ENCODE results near the gene DDX39B.

DDX39B gene

DNA sequence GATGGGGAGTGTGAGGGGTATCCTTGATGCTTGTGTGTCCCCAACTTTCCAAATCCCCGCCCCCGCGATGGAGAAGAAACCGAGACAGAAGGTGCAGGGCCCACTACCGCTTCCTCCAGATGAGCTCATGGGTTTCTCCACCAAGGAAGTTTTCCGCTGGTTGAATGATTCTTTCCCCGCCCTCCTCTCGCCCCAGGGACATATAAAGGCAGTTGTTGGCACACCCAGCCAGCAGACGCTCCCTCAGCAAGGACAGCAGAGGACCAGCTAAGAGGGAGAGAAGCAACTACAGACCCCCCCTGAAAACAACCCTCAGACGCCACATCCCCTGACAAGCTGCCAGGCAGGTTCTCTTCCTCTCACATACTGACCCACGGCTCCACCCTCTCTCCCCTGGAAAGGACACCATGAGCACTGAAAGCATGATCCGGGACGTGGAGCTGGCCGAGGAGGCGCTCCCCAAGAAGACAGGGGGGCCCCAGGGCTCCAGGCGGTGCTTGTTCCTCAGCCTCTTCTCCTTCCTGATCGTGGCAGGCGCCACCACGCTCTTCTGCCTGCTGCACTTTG is 33.6 kb upstream of the DDX39B start, which contains the start of gene TNF:
TSS of gene TNF (plus strand) at position 231 of the 567 bp plus-strand sequence. CDS start at position 408, 177 bp downstream.
- DNase-seq, result peak in 2 of 4 experiments; percentile 29 to 41

DNA sequence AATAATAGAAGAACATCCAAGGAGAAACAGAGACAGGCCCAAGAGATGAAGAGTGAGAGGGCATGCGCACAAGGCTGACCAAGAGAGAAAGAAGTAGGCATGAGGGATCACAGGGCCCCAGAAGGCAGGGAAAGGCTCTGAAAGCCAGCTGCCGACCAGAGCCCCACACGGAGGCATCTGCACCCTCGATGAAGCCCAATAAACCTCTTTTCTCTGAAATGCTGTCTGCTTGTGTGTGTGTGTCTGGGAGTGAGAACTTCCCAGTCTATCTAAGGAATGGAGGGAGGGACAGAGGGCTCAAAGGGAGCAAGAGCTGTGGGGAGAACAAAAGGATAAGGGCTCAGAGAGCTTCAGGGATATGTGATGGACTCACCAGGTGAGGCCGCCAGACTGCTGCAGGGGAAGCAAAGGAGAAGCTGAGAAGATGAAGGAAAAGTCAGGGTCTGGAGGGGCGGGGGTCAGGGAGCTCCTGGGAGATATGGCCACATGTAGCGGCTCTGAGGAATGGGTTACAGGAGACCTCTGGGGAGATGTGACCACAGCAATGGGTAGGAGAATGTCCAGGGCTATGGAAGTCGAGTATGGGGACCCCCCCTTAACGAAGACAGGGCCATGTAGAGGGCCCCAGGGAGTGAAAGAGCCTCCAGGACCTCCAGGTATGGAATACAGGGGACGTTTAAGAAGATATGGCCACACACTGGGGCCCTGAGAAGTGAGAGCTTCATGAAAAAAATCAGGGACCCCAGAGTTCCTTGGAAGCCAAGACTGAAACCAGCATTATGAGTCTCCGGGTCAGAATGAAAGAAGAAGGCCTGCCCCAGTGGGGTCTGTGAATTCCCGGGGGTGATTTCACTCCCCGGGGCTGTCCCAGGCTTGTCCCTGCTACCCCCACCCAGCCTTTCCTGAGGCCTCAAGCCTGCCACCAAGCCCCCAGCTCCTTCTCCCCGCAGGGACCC is 32.6 kb upstream of the DDX39B start:
- DNase-seq, result no peak

DNA sequence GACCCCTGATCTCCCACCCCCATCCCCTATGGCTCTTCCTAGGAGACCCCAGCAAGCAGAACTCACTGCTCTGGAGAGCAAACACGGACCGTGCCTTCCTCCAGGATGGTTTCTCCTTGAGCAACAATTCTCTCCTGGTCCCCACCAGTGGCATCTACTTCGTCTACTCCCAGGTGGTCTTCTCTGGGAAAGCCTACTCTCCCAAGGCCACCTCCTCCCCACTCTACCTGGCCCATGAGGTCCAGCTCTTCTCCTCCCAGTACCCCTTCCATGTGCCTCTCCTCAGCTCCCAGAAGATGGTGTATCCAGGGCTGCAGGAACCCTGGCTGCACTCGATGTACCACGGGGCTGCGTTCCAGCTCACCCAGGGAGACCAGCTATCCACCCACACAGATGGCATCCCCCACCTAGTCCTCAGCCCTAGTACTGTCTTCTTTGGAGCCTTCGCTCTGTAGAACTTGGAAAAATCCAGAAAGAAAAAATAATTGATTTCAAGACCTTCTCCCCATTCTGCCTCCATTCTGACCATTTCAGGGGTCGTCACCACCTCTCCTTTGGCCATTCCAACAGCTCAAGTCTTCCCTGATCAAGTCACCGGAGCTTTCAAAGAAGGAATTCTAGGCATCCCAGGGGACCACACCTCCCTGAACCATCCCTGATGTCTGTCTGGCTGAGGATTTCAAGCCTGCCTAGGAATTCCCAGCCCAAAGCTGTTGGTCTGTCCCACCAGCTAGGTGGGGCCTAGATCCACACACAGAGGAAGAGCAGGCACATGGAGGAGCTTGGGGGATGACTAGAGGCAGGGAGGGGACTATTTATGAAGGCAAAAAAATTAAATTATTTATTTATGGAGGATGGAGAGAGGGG is 31.7 kb upstream of the DDX39B start:
- DNase-seq, result no peak

DNA sequence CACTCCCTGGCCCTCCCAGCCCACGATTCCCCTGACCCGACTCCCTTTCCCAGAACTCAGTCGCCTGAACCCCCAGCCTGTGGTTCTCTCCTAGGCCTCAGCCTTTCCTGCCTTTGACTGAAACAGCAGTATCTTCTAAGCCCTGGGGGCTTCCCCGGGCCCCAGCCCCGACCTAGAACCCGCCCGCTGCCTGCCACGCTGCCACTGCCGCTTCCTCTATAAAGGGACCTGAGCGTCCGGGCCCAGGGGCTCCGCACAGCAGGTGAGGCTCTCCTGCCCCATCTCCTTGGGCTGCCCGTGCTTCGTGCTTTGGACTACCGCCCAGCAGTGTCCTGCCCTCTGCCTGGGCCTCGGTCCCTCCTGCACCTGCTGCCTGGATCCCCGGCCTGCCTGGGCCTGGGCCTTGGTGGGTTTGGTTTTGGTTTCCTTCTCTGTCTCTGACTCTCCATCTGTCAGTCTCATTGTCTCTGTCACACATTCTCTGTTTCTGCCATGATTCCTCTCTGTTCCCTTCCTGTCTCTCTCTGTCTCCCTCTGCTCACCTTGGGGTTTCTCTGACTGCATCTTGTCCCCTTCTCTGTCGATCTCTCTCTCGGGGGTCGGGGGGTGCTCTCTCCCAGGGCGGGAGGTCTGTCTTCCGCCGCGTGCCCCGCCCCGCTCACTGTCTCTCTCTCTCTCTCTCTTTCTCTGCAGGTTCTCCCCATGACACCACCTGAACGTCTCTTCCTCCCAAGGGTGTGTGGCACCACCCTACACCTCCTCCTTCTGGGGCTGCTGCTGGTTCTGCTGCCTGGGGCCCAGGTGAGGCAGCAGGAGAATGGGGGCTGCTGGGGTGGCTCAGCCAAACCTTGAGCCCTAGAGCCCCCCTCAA is 30.5 kb upstream of the DDX39B start, which contains the start of gene LTA:
TSS of gene LTA (plus strand) at position 249 of the 871 bp plus-strand sequence. CDS start at position 703, 454 bp downstream.
- DNase-seq, result peak; percentile 35 to 67 (median 51)

GRCh38 chr6:31569861-31570536 is 28.2 kb upstream of the DDX39B start:
- no peak for DNase-seq

- DNase-seq, result no peak
Measured at GRCh38 chr6:31568537-31568961, 26.7 kb upstream of the DDX39B start.

DNA sequence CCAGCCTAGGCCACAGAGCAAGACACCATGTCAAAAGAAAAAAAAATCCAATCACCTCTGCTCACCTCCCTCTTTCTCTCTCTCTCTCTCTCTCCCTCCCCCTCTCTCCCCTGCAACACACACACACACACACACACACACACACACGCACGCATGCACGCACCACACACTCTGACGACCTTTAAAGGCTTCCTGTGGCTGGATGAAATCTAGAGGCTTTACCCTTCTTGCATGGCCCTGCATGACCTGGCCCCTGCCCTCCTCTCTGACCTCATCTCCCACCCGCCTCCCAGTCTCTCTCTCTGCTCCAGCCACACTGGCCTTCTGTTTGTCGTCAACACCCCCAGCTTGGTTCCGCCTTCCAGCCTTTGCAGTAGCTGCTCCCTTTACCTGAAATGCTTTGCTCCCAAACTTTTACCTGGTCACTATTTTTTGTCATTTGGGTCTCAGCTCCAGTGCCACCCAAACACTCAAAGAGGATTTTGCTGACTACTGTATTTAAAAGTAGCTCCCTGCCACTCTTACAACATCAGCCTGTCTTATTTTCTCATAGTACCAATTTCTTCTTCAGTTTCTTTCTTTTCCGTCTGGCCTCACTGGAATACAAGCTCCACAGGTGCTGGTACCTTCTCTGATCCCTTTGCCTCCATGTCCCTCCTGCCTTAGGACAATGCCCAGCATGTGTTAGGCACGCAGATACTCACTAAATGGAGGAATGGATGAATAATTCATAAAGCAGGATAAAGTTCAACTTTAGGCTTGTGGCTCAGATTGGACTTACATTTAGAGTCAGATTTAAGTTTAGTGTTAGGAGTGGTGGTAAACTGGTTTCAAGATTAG is 25.9 kb upstream of the DDX39B start:
- DNase-seq, result no peak

GRCh38 chr6:31560697-31561058 is 18.9 kb upstream of the DDX39B start:
- DNase-seq, result no peak

DNA sequence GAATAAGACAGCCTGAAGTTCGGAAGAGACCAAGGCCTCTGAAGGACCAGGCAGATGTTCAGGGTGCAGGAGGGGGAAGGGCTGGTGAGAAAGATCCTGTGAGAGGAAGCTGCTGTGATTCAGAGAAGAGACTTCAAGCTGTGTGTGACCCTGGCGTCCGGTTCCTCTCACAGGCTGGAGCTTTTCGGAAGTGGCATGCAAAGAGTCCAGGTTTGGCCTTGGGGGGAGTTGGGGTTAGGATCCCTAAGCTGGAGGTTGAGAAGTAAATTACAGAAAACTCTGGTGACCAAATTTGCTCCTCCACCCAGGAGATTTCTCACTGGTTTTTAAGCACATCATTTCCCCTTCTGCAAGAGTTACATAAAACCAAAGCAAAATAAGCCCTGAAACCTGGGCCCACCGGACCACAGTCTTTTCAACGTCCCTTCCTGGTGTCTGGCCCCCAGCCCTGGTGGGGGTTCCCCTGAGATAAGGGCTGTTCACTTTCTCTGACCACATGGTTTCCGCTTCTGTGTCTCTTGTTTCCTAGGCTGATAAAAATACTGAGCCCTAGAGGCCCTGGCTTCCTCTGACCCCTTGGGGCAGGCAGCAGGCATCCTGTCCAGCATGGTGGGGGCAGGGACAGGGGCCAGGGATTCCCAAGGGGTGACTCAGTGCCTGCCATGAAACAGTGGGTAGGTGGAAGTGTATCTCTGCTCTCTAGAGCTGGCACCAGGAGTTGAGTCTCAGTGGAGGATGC is 18.3 kb upstream of the DDX39B start:
- peak in 1 of 4 experiments; percentile 21 for DNase-seq

GRCh38 chr6:31559606-31559957 is 17.8 kb upstream of the DDX39B start:
- no peak for DNase-seq

- DNase-seq, result peak in 1 of 4 experiments; percentile 24
Measured at GRCh38 chr6:31558631-31559500, 17.1 kb upstream of the DDX39B start.

DNA sequence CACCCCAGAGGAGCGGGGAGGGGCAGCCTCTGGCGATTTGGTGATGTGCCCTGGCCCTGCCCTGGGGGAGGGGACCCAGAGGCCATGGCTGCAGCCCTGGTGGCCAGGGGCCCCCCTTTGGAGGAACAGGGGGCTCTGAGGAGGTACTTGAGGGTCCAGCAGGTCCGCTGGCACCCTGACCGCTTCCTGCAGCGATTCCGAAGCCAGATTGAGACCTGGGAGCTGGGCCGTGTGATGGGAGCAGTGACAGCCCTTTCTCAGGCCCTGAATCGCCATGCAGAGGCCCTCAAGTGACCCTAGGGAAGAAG is 16.5 kb upstream of the DDX39B start:
- no peak for DNase-seq

GRCh38 chr6:31557443-31558317 is 15.9 kb upstream of the DDX39B start:
- DNase-seq, result no peak

- no peak for DNase-seq
Measured at GRCh38 chr6:31556307-31556706, 14.5 kb upstream of the DDX39B start.

DNA sequence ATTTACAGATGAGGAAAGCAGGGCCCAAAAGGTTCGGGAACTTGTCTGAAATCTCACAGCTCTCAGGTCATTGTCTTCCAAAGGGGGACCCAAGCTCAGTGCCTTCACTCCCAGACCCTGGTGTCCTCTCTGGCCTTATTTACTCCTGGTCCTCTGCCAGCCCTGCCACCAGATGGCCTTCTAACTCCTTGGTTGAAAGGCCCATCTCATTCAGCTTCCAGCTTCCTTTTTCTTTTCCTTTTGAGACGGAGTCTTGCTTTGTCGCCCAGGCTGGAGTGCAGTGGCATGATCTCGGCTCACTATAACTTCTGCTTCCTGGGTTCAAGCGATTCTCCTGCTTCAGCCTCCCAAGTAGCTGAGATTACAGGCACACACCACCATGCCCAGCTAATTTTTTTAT is 9.6 kb upstream of the DDX39B start:
- peak in 2 of 4 experiments; percentile 18 to 43 for DNase-seq

GRCh38 chr6:31548544-31548873 is 6.7 kb upstream of the DDX39B start:
- no peak for DNase-seq

DNA sequence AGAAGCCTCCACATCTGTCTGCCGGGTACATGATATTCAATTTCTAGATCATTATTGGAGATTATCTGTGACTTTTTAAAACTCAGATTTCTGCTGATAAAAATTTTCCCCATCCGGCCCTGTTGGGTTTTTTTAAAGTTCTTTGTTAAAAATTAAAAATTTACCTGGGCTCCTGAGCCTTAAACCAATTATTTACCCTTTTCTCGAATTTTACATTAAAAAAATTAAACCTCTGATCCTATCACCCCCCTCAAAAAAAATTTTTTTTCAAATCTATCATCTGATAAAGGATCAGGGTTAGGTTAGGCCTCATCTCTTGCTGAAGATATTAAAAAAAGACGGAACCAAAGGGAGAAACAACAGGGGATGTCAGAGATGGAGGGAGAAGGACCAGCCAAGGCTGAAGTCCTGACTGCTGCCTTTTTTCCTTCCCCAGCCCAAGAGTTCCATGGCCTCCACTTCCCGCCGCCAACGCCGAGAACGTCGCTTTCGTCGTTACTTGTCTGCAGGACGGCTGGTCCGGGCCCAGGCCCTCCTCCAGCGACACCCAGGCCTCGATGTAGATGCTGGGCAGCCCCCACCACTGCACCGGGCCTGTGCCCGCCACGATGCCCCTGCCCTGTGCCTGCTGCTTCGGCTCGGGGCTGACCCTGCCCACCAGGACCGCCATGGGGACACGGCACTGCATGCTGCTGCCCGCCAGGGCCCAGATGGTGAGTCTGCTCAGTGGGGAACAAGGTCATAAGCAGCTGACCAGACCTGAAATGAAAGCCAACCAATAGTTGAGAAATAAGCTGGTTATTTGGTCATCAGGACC is 6.1 kb upstream of the DDX39B start:
- DNase-seq, result no peak

Measured in activated naive CD4-positive, alpha-beta T cell (primary cell).